ENCODE measurements around the gene EIF4A3. TPM values are rescaled to one million over a fixed set of nuclear protein-coding genes. Genes with fewer than 3 reads are reported as not detected.
"Not testable (repeated sequence)": the region's sequence is repeated elsewhere in the genome, so short reads cannot be mapped to it uniquely, and the experiment has no call there.

Gene EIF4A3
- total RNA-seq, 1 donor from 2014 or later = 90.1 TPM

DNA sequence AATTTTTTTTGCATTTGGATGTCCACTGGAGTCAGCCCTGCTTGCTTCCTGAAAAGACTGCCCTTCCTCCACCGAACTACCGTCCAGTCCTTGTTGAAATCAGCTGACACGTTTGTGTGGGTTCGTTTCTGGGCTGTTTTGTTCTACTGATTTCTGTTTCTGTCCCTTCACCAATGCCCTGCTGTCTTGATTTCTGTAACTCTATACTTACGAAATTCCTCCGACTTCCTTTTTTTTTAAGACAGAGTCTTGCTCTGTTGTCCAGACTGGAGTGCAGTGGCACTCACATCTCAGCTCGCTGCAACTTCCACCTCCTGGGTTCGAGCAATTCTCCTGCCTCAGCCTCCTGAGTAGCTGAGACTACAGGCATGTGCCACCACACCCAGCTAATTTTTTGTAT, 54.0 kb downstream of the EIF4A3 start:
- H3K9me3 ChIP-seq = no peaks in the 10 kb centered on the region
- no peaks in the 10 kb centered on the region for H3K36me3 ChIP-seq
- no peaks in the 10 kb centered on the region for H3K4me1 ChIP-seq
- TF ChIP-seq POLR2AphosphoS5 (IDR thresholded peaks at IDR 0.05; ENCODE audit: insufficient read depth in 1 of 2, low read depth in 1 of 2) (no peak), POLR2A (IDR thresholded peaks at IDR 0.05) (no peak)
- TF ChIP-seq, protein P1, sequence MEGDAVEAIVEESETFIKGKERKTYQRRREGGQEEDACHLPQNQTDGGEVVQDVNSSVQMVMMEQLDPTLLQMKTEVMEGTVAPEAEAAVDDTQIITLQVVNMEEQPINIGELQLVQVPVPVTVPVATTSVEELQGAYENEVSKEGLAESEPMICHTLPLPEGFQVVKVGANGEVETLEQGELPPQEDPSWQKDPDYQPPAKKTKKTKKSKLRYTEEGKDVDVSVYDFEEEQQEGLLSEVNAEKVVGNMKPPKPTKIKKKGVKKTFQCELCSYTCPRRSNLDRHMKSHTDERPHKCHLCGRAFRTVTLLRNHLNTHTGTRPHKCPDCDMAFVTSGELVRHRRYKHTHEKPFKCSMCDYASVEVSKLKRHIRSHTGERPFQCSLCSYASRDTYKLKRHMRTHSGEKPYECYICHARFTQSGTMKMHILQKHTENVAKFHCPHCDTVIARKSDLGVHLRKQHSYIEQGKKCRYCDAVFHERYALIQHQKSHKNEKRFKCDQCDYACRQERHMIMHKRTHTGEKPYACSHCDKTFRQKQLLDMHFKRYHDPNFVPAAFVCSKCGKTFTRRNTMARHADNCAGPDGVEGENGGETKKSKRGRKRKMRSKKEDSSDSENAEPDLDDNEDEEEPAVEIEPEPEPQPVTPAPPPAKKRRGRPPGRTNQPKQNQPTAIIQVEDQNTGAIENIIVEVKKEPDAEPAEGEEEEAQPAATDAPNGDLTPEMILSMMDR (IDR thresholded peaks at IDR 0.05) = no peak
- intact Hi-C loops (cut with DNase I) = no loop called here
- H3K4me3 ChIP-seq = no peak overlapping the region
- H3K27me3 ChIP-seq = no peaks in the 10 kb centered on the region
- no peak for DNase-seq (ENCODE audit: extremely low spot score in 2 of 2)
- no peak overlapping the region for H3K27ac ChIP-seq

DNA sequence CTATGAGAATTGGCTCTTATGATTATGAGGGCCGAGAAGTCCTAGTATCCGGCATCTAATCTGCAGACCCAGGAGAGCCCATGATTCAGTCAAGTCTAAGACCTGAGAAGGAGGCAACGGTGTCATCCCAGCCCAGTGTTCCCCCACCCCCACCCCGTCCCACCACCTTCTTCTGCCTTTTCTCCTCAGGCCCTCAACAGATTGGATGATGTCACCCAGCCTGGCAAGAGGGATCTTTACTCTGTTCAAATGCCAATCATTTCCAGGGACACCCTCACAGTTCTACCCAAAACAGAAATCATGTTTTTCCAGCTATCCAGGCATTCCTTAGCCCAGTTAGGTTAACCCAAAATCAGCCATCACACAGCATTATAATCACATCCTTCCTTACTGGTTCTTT, 55.6 kb downstream of the EIF4A3 start:
- intact Hi-C loops (cut with DNase I) = no loop called here
- Histone ChIP-seq H3K4me1 (no peaks in the 10 kb centered on the region), H3K27ac (no peak overlapping the region), H3K4me3 (no peak overlapping the region), H3K27me3 (no peaks in the 10 kb centered on the region), H3K36me3 (no peaks in the 10 kb centered on the region), H3K9me3 (no peaks in the 10 kb centered on the region)
- TF ChIP-seq POLR2A (IDR thresholded peaks at IDR 0.05) = no peak
- TF ChIP-seq, protein P1 (IDR thresholded peaks at IDR 0.05) = no peak
- TF ChIP-seq POLR2AphosphoS5 (IDR thresholded peaks at IDR 0.05; ENCODE audit: insufficient read depth in 1 of 2, low read depth in 1 of 2) = no peak
- DNase-seq (ENCODE audit: extremely low spot score in 2 of 2) = no peak

DNA sequence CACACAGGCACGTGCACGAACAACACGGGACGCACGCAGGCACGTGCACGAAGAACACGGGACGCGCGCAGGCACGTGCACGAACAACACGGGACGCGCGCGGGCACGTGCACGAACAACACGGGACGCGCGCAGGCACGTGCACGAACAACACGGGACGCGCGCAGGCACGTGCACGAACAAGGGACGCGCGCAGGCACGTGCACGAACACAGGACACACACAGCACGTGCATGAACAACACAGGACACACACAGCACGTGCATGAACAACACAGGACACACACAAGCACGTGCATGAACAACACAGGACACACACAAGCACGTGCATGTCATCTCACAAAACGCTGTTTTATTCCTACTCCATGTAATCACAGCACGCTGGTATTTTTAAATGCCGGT, 56.8 kb downstream of the EIF4A3 start:
- intact Hi-C loops (cut with DNase I); H3K4me1 ChIP-seq; H3K9me3 ChIP-seq; H3K36me3 ChIP-seq; H3K27ac ChIP-seq; H3K27me3 ChIP-seq; DNase-seq (ENCODE audit: extremely low spot score in 2 of 2); H3K4me3 ChIP-seq: not testable (repeated sequence)

DNA sequence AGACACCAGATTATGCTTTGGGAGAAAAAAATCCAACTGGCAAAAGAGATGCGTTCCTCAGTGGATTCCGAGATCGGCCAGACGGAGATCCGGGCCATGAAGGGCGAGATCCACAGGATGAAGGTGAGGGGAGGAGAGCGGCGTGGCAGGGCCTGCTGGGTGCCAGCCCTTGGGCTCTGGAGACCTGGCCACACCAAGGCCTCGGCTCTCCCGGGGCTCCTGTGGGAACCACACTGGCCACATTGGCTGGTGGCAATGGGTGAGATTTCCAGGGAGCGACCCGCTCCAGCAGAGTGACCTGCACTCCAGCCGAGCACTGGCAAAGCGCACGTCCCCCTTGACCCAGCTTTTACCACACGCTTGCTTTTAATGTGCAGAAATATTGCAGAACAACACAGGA, 57.2 kb downstream of the EIF4A3 start:
- H3K27me3 ChIP-seq = no peaks in the 10 kb centered on the region
- intact Hi-C loops (cut with DNase I) = loop anchor here (10.0 kb wide), 1 partner anchor 85 kb away; no protein-coding TSS in a partner anchor

DNA sequence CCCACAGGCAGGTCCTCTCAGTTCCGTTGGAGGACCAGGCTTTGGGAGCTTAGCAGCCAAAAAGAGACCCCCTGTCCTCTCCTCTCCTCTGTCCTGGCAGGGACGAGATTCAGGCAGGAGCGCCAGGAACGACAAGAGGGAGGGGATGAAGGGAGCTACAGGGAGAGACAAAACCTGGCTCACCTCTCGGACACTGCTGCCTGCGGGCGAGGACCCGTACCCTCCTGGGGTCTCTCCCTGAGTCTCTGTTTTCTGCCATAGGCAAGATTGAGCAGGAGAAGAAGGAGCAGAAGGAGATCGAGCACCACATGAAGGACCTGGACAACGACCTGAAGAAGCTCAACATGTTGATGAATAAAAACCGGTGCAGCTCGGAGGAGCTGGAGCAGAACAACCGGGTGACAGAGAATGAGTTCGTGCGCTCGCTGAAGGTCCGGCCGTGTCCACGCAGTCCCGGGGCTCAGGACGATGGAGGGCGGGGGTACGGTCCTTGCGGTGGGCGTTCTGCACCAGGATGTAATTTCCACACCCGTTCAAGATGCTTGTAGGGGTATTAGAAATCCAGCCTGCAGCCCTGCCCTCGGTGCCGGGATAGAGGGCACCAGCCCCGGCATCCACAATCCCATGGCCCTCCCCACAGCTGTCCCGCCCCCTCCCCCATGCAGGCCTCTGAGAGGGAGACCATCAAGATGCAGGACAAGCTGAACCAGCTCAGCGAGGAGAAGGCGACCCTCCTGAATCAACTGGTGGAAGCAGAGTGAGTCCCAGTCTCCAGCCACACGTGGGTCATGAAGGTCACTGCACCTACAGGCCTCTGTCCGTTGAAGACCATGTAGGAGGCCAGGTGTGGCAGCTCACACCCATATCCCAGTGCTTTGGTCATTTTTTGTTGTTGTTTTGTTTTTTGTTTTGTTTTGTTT, 59.3 kb downstream of the EIF4A3 start:
- intact Hi-C loops (cut with DNase I) = loop anchor here (10.0 kb wide), 1 partner anchor 83 kb away; no protein-coding TSS in a partner anchor
- H3K4me1 ChIP-seq = no peaks in the 10 kb centered on the region
- DNase-seq (ENCODE audit: extremely low spot score in 2 of 2) = no peak

More for the DNA sequence above, 57.2 kb downstream of the EIF4A3 start:
- Histone ChIP-seq H3K4me3 (no peak overlapping the region), H3K4me1 (no peaks in the 10 kb centered on the region), H3K27ac (no peak overlapping the region), H3K9me3 (no peaks in the 10 kb centered on the region), H3K36me3 (no peaks in the 10 kb centered on the region)
- DNase-seq (ENCODE audit: extremely low spot score in 2 of 2) = no peak
- TF ChIP-seq POLR2AphosphoS5 (IDR thresholded peaks at IDR 0.05; ENCODE audit: insufficient read depth in 1 of 2, low read depth in 1 of 2) (no peak), POLR2A (IDR thresholded peaks at IDR 0.05) (no peak)
- TF ChIP-seq, protein P1 (IDR thresholded peaks at IDR 0.05) = no peak

More for the DNA sequence above, 59.3 kb downstream of the EIF4A3 start:
- Histone ChIP-seq H3K27ac (no peak overlapping the region), H3K9me3 (no peaks in the 10 kb centered on the region), H3K4me3 (no peak overlapping the region), H3K27me3 (no peaks in the 10 kb centered on the region), H3K36me3 (no peaks in the 10 kb centered on the region)
- no peak for TF ChIP-seq POLR2AphosphoS5 (IDR thresholded peaks at IDR 0.05; ENCODE audit: insufficient read depth in 1 of 2, low read depth in 1 of 2)
- TF ChIP-seq, protein P1 (IDR thresholded peaks at IDR 0.05) = no peak
- no peak for TF ChIP-seq POLR2A (IDR thresholded peaks at IDR 0.05)

All from vagina (tissue), 2 donors.